GM18508 (cell line): ENCODE measurements around the gene CARD14.

ENCODE experiments used
- ATAC-seq: cut with Tn5 transposase; IDR thresholded peaks from one replicate; pipeline ENCODE4 v1.9.1; 2021; ENCODE audit warnings: moderate number of reproducible peaks; ENCODE audit not compliant: insufficient read depth, unreplicated experiment

Gene CARD14

DNA sequence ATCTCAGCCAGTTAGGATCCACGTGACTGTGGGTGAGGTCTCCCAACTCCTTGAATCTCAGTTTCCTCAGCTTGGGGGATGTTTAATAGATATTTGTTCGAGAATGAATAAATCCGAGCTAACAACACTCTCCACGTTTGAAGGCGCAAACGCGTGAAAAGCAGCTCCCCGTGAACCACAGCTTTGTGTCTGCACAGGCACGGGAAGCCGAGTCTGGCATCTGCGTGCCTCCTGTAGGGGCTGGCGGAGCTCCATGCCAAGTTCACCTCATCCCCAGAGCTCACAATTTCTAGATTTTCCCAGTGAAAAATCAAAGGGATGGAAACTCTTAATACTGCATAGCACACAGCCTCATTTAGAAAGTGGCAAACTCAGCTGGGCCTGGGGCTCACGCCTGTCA lies 36.0 kb downstream of the CARD14 start:
- no peak for ATAC-seq

- ATAC-seq: no peak
These were observed 38.2 kb downstream of the CARD14 start for GRCh38 chr17:80208050-80208449.

DNA sequence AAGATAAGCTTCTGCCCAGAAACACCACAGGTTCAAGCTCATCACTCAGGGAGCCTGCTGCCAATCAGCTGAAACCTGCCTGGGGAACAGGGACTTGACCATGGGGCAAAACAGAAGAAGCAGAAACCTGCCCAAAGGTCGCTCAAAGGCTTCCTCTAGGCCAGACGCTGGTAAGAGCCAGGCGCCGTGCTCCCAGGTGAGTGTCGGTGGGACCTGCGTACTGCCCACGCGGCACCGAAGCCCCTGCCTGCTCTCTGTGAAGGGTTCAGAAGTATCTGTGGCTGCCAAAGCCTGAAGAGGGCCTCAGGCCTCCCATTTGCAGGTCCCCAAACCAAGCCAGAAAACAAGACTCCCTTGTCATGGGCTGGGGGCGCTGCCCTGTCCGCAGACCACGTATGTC lies 39.9 kb downstream of the CARD14 start:
- no peak for ATAC-seq

GRCh38 chr17:80210348-80211108 lies 40.7 kb downstream of the CARD14 start:
- ATAC-seq: no peak

- ATAC-seq: no peak
These were observed 42.3 kb downstream of the CARD14 start for GRCh38 chr17:80212109-80212508.

DNA sequence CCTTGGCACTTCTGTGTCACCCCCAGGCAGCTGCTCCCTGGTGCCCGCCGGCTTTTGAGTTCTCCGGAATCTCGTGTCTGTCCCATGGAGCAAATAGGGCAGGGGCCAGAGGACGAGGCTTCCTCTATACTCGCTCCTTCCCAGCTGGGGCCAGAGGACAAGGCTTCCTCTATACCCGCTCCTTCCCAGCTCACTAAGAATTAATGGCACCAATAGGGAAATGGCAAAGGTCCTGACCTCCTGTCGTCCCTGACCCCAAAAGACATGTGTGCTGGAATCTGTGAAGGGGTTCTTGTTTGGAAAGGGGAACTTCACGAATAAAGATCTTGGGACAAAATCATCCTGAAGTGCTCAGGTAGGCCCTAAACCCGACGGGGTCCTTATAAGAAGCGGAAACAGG lies 42.7 kb downstream of the CARD14 start:
- no peak for ATAC-seq

- no peak for ATAC-seq
These were observed 43.3 kb downstream of the CARD14 start for GRCh38 chr17:80212962-80213642.

- no peak for ATAC-seq
These were observed 43.8 kb downstream of the CARD14 start for GRCh38 chr17:80213643-80213975.

- ATAC-seq: no peak
These were observed 44.4 kb downstream of the CARD14 start for GRCh38 chr17:80214012-80214877.

- ATAC-seq: no peak
These were observed 45.0 kb downstream of the CARD14 start for GRCh38 chr17:80214878-80215210.

DNA sequence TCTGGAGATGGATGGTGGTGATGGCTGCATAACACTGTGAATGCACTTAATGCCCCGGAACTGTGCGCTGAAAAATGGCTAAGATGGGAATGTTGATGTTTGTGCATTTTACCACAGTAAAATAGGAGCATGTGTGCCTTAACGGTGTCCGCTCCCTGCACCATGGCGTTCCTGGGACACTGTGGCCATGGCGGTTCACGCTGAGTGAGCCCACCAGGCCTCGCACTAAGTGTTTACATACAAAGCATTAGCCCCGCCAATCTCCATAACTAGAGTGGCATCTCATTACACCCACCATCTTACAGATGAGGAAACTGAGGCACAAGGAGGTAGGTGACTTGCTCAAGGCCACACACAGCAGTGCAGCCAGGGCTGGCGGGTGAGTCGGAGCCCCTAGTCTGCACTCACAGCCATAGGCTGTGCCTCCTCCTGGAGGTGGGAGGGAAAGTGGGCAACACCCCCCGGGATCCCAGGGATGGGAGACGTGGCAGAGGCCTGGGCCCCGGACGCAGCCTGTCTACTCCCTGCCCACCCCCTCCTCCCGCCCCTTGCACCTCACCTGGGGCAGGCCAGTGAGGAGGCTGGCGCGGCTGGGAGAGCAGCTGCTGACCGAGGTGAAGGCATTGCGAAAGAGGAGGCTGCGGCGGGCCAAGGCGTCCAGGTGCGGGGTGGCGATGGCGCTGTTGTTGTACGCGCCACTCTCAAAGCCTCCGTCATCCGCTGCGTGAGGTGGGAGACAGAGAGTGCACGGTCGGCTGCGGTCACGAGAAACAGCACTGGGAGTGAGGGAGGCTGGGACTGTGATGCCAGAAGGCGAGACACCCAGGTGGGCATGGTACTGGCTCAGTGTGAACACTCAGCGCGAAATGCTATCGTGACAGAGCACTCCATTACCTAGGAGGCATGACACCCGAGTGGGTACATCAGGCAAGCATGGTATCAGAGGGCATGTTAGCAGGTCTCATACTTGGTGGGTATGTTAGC lies 46.9 kb downstream of the CARD14 start:
- ATAC-seq: no peak

- no peak for ATAC-seq
These were observed 48.0 kb downstream of the CARD14 start for GRCh38 chr17:80217703-80218362.

- ATAC-seq: no peak
These were observed 48.6 kb downstream of the CARD14 start for GRCh38 chr17:80218391-80218790.

GRCh38 chr17:80219013-80219762 lies 49.4 kb downstream of the CARD14 start:
- ATAC-seq: no peak

GRCh38 chr17:80219763-80220053 lies 49.9 kb downstream of the CARD14 start:
- ATAC-seq: no peak

- no peak for ATAC-seq
These were observed 50.4 kb downstream of the CARD14 start, which contains the start of the genes SGSH and SLC26A11 for GRCh38 chr17:80220054-80220735. SGSH (minus strand) TSS chr17:80220333; CDS start chr17:80220313, 20 bp downstream. SLC26A11 (plus strand) TSS chr17:80220427; CDS start chr17:80221561, 1,134 bp downstream.

GRCh38 chr17:80220736-80221215 lies 50.9 kb downstream of the CARD14 start:
- ATAC-seq: no peak
